ENCODE data around the gene NR4A3. TPM values are rescaled to one million over a fixed set of nuclear protein-coding genes. Genes with fewer than 3 reads are reported as not detected.

The NR4A3 gene
- total and polyA plus RNA-seq, 2 of the 13 experiments (the other 11 are each of a cell fraction or from before 2014, with no cell fraction given) = 0.02 to 0.09 TPM

GRCh38 chr9:99821396-99822108, at the start of gene NR4A3 (continued):
- TF ChIP-seq ETS1 (CRISPR knock-in tag; IDR thresholded peaks at IDR 0.05) (no peak), ZFP91 (CRISPR knock-in tag; IDR thresholded peaks at IDR 0.05; ENCODE audit: borderline replicate concordance) (peak; percentile 65; the same call in 1 of the 2 replicates), NPAS2 (CRISPR knock-in tag; IDR thresholded peaks at IDR 0.05; ENCODE audit: borderline replicate concordance) (no peak), ZBTB43 (CRISPR knock-in tag; conservative IDR thresholded peaks at IDR 0.05) (0 out of 2 replicates have a peak, but pooled peaks have one; percentile 11), KMT2B (CRISPR knock-in tag; IDR thresholded peaks at IDR 0.05) (peak; percentile 66), ZNF816 (CRISPR knock-in tag; IDR thresholded peaks at IDR 0.05; ENCODE audit: borderline replicate concordance) (no peak), ZNF33B (CRISPR knock-in tag; IDR thresholded peaks at IDR 0.05) (0 out of 2 replicates have a peak, but pooled peaks have one; percentile 30), HDAC2 (CRISPR knock-in tag; IDR thresholded peaks at IDR 0.05) (no peak), ZNF512B (CRISPR knock-in tag; IDR thresholded peaks at IDR 0.05; ENCODE audit: borderline replicate concordance) (0 out of 2 replicates have a peak, but pooled peaks have one; percentile 11), ZNF276 (CRISPR knock-in tag; IDR thresholded peaks at IDR 0.05; ENCODE audit: low read depth) (no peak), HMG20A (CRISPR knock-in tag; IDR thresholded peaks at IDR 0.05; ENCODE audit: borderline replicate concordance) (no peak), ZNF574 (CRISPR knock-in tag; IDR thresholded peaks at IDR 0.05) (0 out of 2 replicates have a peak, but pooled peaks have one; percentile 27), ZNF614 (CRISPR knock-in tag; IDR thresholded peaks at IDR 0.05; ENCODE audit: borderline replicate concordance) (0 out of 2 replicates have a peak, but pooled peaks have one; percentile 30), PPARG (CRISPR knock-in tag; conservative IDR thresholded peaks at IDR 0.05) (no peak), NR2F1 (CRISPR knock-in tag; IDR thresholded peaks at IDR 0.05) (no peak), ZNF547 (CRISPR knock-in tag; IDR thresholded peaks at IDR 0.05) (0 out of 2 replicates have a peak, but pooled peaks have one; percentile 30)

Measured in HepG2 (cell line).